GM19467 (cell line): ENCODE results near the gene BCAR3.

Experiments
- ATAC-seq: cut with Tn5 transposase; IDR thresholded peaks from one replicate; pipeline ENCODE4 v1.9.1; 2021; ENCODE audit warnings: mild to moderate bottlenecking, moderate library complexity; ENCODE audit not compliant: unreplicated experiment

BCAR3 gene

DNA sequence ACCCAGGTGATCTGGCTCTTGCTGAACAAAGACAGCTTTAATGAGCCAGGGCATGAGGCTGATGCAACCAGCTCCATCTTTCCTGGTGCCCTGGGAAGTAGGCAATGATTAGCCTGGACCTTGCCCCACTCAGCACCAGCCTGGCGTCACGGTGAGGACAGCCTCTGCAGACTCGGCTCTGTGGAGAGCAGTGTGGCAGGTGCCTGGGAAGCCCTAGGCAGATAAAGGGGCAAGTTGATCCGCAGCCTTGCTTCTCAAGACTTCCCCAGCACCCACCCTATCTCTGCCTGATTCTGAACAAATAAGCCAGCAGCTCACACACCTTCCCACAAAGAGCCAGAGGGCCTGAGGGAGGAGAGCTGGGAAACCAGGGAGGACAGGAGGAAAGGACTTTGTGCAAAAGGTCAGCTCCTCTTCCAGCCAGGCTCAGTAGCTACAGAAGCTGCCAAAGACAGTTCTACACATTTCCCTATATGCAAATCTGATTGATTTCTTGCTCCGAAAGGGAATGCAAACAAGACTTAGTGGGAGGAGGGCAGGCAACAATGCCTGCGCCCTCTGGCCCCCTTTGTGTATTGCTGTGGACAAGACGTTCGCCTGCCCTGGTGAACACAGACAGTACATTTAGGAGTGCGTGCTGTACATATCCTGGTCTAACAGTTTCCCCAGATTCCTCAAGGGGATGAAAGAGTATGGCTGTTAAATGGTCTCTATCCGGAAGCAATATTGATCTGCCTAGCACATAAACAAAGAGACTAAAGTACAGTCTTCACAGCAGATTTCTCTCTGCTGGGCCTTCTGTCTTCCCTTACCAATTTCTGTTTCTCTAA lies 63.8 kb downstream of the BCAR3 start:
- no peak for ATAC-seq

DNA sequence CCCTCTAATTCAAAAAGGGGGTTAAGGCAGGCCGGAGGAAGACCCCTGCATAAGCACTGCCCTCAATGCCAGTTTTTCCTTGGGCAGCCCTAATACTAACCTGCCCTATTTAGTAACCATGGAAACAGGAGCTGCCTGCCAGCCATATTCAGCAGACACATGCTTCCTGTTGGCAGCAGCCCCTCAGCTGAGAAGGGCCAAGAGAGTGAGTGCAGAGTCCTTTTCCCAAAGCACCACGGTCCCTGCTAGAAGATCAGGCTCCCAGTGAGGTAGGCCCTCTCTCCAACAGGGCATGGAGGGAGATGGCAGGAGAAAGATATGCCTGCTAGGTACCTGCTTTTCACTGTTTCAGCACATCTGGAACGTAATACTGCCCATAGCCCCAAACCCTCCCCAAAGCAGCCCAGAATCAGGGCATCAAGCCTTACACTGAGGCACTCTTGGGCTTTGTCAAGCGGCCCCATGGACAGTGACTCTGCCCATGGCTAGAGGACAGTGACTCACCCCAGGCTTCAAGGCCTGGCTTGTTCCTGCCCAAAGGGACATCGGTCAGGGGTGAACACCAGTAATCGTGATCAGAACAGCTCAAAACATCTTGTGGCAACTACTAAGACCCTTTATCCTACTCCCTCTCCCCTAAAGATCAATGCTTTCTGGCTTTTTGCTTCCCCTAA lies 64.5 kb downstream of the BCAR3 start:
- ATAC-seq, result no peak

DNA sequence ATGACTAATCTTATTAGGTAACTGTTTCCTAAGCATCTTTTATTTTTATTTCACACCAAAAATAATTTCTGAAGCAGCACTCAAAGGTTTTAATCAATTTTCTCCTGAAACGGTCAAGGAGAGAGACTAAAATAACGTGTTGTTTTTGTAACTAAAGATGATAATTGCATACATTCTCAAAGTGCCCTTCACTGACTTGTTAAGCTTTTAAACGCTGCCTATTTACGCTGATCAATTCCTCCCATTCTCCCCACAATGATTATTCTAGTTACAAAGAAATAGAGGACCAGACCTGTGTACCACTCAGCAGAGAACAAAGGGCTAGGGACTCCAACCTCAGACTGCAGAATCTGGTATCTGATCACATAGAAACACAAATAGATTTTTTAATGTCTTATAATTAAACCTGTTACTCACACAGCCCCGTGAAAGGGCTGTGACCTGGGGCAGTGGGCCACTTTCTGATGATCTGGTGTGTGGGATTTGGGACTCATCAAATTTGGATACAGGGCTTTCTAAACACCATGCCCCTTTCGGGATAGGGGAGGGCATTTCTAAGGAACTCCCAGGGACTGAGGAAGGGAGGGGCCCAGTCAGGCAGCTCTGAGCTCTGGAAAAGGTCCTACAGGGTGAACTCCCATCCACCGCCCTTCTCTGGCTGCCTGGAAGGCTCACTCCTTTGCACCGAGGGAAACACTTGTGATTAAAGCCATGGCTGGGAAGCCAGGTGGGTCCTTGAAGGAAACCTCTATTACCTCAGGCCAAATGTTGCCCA lies 65.2 kb downstream of the BCAR3 start:
- ATAC-seq, result no peak

DNA sequence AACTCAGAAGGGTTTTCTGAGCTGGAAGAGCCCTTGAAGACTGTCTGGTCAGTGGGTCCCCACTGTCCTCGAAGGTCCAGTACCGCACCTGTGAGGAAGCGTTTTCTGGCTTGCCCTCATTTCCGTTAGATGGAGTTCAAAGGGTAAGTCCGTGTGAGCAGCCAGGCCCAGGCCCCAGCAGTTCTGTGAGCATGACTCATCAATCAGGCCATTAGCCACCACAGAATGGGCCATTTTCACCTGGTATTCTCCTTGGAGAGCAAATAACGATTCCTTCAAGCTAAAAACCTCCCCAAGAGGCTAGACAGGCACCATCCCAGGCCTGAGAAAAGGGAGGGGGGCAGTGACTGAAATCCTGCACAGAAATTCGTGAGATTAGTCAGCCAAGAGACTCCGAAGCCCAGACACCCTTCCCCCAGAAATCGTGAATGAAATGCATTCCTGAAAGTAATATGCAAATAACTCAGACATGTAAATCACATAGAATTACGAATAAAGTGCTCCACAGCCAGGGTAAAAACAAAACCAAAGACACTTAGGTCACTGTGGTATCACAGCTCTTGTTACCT lies 66.0 kb downstream of the BCAR3 start:
- ATAC-seq, result peak; percentile 80

DNA sequence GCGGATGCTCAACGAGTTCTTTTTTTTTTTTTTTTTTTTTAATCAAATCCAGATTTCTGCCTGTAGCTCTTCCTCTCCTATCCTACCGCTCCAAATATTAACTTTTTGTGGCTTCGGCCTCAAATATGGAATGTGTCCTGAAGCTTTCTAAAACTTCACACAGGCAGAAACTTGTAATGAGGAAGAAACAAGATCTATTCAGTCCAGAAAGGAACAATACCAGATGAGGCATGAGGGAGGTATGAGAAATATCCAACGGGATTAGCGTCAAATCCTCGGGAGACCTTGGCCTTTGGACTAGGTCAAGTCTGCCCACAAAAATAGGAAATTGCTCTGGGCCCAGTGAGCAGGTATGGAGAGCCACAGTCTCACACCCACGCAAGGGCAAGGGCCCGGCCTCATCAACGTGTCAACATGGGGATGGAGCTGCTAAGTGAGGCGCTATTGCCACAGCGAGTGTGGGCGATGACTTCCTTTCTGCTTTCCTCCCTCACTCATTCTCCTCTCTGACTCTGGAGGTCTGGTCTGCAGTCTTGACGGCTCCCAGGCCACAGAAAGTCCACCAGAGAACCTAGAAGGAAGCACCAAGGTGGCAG lies 66.6 kb downstream of the BCAR3 start:
- peak; percentile 25 for ATAC-seq

DNA sequence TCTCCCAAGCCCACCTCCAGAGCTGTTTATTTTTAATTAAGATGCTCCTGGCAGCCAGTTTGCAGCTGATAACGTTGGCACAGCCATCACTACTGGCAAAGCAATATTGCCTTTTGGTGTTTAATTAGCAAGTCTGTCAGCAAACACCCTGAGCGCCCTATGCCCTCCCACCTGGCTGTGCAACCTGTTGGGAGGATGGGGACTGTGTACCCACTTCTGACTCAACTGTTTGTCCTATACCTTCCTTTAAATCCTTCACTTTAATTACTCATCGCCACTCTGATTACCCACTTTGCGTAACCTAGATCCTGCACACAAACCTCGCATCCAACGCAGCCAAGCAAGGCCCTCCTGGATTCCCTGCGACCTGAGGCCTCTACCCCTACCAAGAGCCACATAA lies 67.1 kb downstream of the BCAR3 start:
- no peak for ATAC-seq

DNA sequence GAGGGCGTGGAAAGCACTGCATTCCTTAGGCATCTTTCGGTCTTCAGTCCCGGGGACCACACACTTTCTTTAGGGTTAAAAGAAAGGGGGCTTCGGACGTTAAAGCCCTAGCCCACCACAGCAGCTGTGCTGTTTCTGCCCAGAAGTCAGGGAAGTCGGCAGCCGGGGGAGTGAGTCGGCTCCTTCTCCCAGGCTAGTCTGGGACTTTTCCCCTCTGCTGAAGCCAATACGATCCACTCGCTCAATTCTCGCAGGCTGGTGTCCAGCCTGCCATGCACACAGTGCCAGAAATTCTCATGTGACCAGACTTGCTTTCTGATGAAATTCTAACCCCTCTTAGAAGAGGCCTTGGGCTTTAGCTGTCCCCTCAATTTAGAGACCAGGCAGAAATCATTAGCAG lies 67.7 kb downstream of the BCAR3 start:
- ATAC-seq, result no peak

DNA sequence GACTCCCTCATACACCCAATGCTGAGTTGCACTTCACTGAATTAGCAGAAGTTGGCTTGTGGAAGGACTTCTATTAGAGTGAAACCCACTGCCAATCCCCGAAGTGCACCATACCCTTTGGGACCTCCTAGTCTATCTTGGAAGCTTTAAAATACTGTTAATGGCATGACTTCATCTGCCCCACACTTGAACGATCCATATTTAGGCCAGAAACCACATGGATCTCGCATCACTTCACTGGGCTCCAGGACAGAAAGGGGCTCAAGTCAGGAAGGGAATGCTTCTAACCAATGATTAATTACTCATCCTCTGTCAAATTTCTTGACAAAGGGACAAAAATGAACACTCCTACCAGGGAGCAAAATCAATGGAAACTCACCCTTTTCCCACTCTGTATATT lies 69.1 kb downstream of the BCAR3 start:
- ATAC-seq, result no peak

DNA sequence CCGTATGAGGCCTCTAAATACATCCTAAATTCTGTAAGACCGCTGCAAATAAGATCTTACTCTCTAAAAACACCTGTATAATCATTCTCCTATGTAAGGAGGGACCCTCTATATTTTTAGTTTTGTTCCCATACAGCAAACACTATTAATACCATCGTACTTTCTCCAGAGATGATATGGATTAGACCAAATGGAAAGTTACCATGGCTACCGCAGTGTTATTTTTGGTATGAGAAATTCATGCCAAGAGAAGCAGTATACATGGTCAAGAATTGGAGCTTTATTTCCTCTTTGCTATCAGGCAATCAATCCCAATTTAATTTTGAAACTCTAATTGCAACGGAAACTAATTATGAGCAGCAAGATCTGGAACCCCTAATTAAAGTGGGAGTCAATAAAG lies 70.0 kb downstream of the BCAR3 start:
- no peak for ATAC-seq

DNA sequence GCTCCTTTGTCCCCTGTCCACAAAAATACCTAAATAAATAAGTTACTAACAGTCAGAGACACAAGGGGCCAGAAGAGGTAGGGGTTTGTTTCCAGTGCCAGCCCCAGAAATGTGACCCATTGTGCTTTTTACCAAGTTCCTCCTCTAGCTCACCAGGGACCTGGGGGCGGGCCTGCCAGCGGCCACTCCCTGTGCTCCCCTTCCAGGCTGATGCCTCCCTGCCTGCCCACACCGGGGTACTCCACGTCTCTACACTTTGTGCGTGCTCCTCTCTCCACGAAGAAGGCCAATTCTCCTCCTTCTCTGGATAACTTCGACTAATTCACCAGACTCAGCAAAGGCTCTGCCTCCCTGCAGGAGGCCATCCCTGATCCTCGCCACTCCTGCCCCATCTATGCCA lies 72.1 kb downstream of the BCAR3 start:
- ATAC-seq, result no peak

DNA sequence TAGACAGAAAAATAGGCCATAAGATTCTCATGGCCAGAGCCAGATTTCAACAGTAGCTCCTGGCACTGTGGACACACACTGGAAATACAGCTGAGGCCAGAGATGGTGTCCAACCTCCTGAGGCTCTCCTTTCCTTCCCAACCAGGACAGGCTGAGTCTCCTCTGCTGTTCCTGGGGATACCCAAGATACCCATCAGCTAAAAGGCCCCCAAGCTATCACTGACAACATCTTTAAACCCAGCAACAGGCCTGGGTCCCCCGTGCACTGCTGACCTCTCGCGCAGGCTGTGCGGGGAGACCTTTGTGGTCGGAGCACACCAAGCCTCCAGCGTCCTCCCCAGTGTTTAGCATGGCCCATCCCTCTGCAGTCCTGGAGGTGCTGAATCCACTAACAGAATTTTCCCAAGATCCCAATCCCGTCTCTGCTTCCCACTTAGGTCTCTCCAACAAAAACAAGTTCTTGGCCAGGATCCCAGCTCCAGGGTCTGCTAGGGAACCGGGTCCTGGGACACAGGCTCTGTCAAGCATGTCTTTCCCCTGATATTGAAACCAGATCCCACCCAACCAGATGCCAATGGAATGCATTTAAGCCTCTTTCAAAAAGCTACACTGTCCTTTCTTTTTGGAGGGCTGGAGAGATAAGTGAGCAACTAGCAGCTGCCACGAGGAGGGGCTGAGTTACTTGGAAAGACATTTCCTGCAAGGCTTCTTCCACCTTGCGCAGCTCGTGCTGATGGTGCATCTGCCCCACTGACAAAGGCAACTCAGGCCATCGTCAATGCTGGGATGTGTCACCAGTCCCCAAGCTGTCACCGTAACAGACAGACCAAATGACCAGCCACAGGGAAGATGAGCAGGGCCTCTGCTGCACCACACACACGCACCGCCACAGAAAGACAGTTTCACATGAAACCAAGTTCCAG lies 73.2 kb downstream of the BCAR3 start:
- ATAC-seq, result peak; percentile 9

DNA sequence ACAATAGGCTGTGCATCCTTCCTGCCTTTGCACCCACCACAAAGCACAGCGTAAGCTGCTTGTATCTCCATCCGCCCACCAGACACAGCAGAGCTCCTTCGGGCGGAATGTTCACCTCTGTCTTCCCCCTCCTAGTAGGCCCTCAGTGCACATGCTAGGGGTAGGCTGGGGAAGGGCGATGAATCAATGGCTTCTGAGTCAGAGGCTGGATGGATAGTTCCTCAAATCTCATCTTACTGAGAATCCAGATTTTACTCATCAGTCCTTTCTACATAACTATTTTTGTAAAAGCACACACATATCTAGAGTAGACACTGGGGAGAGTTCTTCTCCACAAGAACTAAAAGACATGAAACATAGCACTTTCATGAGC lies 73.8 kb downstream of the BCAR3 start:
- peak; percentile 89 for ATAC-seq

DNA sequence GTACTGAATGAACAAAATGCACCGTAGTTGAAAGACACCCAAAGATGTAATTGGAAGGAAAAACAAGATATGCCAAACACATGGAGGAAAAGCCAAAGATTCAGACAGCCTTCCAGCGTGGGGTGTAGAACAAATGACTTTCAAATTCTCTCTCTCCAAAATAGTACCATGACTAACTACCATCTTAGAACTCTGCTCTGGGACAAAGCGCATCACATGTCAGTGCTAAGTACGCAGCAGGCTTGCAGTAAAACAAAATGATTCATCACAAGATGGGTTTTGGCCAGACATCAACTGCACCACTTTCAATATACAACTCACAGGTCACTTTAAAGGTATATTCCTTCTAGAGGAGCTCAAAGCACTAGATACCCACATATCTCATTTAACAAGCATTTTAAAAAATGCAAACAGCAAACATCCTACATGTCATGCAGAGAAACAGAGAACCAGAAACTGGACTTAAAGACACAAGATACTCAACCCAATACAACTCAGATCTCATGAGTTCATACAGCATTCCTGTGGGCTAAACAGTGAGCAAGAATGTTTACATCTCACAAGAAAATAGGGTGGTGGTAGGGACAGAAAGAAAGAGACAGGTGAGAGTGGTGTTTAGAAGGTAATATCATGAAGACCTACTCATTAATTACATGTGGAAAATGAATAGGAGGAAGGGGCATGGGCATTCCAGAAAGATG lies 75.7 kb downstream of the BCAR3 start:
- no peak for ATAC-seq

DNA sequence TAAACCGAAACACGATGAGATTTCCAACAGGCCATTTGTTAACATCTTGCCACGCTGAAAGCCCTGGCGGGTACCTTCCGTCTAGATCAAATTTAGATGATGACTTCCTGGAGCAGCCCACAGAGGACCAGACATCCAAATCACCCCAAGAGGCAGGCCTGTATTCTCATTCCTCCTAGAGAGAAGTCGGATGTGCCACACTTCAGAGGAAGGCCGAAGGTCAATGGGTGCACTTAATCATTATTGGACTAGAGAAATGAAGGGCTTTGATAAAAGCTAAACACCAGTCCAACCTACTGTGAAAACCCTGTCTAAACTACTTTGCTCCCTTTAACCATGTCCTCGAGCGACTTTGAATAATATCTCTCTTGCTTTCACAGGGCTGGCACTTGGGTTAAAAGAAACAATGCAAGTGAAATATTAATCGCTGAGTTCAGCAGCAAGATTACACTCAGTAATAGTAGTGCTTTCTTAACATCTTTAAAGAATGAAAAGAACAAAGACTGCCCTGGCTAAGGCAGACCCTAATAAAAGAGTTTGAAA lies 76.5 kb downstream of the BCAR3 start:
- ATAC-seq, result no peak

DNA sequence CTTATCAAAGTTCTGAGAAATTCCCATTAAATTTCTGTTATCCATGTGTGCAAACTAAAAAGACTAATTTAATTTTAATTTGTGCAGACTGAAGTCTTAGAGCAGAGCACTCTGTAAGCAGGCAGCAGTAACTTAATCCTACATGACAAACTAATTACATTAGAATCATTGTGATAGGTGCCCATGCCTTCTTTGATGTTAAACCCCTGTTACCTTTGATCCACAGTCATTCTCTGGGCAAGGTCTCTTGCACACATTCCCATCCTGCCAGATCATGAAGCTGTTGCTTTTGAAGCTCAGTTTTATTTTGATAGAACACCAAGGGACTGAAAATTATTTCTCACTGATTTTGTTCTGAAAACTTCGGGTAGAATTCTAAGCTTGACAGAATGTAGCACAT lies 77.2 kb downstream of the BCAR3 start:
- no peak for ATAC-seq

DNA sequence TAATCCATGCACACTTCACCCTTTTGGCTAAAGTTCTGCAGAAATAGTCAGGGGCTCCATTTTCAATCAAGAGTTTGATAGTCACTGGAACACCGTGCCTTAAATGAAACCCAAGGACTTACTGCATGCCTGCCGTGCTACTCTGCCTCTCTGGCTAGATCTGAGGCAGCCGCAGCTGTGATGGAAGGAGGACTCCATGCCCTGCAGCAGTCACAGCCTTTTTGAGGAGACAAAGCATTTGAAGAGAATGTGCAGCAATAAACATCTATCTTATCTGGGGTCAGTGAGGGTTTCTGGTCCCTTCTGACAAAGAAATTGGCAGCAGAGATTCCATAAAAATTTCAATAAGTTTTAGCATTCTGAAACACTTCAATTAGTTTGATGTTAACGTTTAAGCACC lies 78.0 kb downstream of the BCAR3 start:
- ATAC-seq, result no peak

DNA sequence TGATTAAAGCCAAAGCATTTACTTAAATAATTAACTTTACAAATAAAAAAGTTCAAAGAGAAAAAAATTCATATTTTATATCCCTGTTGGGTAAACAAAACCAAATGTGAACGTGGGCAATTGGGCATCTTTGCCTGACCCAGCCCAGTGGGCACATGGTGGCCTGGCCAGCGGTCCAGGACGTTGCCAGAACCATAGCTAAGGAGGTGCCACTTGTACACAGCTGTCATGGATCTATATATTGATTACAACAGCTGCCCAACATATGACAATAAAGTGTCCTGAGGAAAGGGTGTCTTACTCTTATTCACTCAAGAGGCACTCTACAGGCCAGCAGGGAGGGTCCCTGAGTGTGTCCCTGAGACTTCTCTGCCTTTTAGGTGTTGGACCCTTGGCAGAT lies 78.5 kb downstream of the BCAR3 start:
- no peak for ATAC-seq

DNA sequence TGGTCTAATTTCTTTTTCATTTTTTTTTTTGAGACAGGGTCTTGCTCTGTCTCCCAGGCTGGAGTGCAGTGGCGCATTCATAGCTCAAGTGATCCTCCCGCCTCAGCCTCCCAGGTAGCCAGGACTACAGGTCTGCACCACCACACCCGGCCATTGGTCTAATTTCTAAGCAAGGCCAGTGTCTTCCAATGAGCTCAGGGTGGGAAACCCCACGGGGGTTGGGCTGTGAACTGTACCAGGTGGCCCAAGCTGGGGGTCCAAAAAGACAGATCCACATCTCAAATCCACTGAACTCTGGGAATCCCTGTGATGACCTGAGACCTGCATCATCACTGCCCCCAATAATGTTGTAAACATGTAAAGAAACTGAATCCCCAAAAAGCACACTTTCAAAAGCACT lies 79.5 kb downstream of the BCAR3 start:
- ATAC-seq, result no peak

DNA sequence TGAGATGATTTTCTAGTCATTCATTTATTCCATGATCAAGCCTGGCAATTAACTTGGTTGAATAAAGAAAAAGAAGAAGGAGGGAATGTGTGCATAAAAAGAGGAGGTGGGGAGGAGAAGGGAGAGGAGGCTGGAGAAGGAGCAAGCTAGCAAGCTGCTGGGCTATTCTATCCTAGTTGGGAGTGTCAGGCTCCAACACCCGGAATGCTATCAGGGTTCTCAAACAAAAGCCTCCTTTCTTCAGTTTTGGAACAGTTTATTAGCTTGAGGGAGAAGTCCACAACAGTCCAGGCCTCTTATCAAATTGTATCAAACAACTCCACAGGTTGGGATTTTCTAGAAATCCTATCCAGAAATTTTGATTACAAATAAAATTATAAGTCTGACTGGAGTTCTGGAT lies 80.0 kb downstream of the BCAR3 start:
- no peak for ATAC-seq
